Activated T-helper 1 cell treated with anti-CD3 and anti-CD28 coated beads, Interleukin-12 subunit alpha, Interleukin-12 subunit beta, Interleukin-2, Interleukin-4 antibody, amounts not matched to agents 30 ng/mL and 10 ng/mL and 1 ng/mL, durations not matched to agents 14 hours and 24 hours and 36 hours (primary cell): Measurements from ENCODE around the gene PLK5. TPM values are rescaled to one million over a fixed set of nuclear protein-coding genes. Genes with fewer than 3 reads are reported as not detected.
"Not testable (repeated sequence)": the region's sequence is repeated elsewhere in the genome, so short reads cannot be mapped to it uniquely, and the experiment has no call there.

Experiments
- DNase-seq: peaks from one replicate; pipeline ENCODE4 v3.0.0; 2021; ENCODE audit warnings: low spot score
- H3K27ac Mint-ChIP-seq: one replicate; pipeline ENCODE4 v1.8.0; 2021; ENCODE audit warnings: mild to moderate bottlenecking, mixed read lengths
- H3K27me3 Mint-ChIP-seq: one replicate; pipeline ENCODE4 v1.8.0; 2022; ENCODE audit warnings: mild to moderate bottlenecking, moderate library complexity, mixed read lengths; ENCODE audit not compliant: insufficient read depth
- H3K36me3 Mint-ChIP-seq: one replicate; pipeline ENCODE4 v1.8.0; 2021; ENCODE audit warnings: low read depth, mixed read lengths
- H3K4me1 Mint-ChIP-seq: one replicate; pipeline ENCODE4 v1.8.0; 2021; ENCODE audit warnings: low read depth, mixed read lengths
- H3K4me3 Mint-ChIP-seq: one replicate; pipeline ENCODE4 v1.8.0; 2021; ENCODE audit warnings: mild to moderate bottlenecking, moderate library complexity, mixed read lengths
- H3K9me3 Mint-ChIP-seq: one replicate; pipeline ENCODE4 v1.8.0; 2021; ENCODE audit warnings: mixed read lengths
- intact Hi-C: fragments of 100-400 bp; cut with micrococcal nuclease; formaldehyde crosslinking; loops from one replicate; pipeline ENCODE4 v1.15.1; 2024
- total RNA-seq: library from RNA; stranded (reverse); gene quantifications from 2 replicates; pipeline ENCODE4 v1.2.3, GENCODE V29; 2022

The PLK5 gene
- not detected in 2 replicates for total RNA-seq

DNA sequence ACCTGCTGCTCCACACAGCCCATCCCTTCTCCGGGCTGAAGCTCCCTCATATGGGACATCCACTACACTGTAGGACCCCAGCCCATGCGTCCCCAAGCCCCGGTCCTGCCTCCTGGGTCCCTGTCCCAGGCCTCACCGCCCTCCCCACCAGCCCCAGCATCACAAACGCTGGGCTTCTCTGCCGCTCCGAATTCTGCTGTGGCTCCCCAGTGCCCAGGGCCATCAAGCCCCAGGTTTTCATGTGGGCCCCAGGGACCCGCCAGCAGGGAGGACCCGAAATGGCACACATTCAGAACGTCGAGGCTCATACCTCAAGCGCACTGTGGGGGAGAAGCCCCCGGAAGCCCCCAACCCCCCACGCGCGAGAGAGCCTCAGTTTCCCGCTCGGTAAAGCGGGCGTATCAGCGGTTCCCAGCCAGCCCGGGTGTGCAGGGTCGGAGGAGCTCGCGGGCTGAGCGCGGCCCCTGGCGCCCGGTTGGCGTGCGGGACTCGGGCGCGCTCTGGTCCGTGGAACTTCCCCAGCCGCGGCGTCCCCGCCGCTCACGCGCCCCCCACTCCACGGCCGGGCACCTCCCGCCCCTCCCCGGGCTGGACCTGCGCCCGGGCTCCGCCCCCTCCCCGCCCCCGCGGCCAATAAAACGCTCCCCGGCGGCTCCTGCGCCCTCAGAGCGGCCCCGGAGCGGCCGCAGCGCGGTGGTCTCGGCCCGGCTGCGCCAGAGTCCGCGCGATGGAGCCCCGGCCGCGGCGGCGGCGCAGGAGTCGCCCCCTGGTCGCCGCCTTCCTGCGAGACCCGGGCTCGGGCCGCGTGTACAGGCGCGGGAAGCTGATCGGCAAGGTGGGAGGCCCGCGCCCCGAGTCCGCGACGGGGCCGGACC, at the start of gene PLK5:
TSS of gene PLK5 (plus strand) at position 666 of the 875 bp plus-strand sequence. CDS start 2,920 bp downstream, outside the sequence.
- DNase-seq: no peak
- H3K4me1 Mint-ChIP-seq: no peaks in the 10 kb centered on the region
- intact Hi-C loops: no loop called here

GRCh38 chr19:1474765-1475351, 49.0 kb upstream of the PLK5 start:
- peaks cover 12% of the 10 kb centered on the region for H3K4me1 Mint-ChIP-seq
- no peak overlapping the region for H3K27ac Mint-ChIP-seq
- intact Hi-C loops: no loop called here
- peaks cover 4% of the 10 kb centered on the region for H3K36me3 Mint-ChIP-seq
- DNase-seq: no peak
- H3K9me3 Mint-ChIP-seq: no peaks in the 10 kb centered on the region
- H3K4me3 Mint-ChIP-seq: no peak overlapping the region
- peaks cover 10% of the 10 kb centered on the region for H3K27me3 Mint-ChIP-seq

More for the DNA sequence above, at the start of gene PLK5:
- Mint-ChIP-seq H3K4me3 (no peak within 1 kb of the TSS), H3K27ac (no peak within 1 kb of the TSS), H3K27me3 (peaks cover 16% of the 10 kb centered on the region), H3K9me3 (no peaks in the 10 kb centered on the region), H3K36me3 (no peaks in the 10 kb centered on the region)

DNA sequence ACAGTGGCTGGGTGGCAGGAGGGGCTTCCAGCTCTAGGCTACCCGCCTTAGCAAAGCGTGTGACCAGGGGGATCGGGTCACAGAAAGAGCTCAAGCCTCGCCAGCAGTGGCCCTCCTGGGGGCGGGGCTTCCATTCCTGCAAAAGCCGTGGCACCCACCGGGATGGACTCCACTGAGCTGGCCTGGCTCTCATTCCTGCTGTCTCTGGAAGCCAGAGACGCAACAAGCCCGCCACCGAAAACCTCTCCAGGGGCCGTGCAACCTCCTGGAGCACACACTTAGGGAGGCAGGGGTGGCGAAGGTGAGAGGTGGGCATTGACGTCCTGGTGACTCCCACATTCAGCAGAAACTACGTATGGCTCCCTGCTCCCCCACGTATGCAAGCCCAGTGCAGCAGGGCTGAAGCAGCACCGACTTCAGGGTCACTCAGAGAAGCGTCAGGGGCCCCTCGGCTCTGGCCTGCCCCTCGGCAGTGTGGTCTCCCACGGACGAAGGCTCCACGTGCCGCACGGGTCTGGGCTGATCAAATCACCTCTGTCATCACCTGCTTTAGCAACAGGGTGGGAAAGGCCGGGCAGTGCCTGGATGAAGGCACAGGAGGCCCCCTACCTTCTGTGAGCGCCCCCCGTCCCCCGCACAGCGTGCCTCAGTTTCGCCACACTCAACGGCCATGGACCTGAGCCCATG, 48.0 kb upstream of the PLK5 start:
- H3K36me3 Mint-ChIP-seq: peaks cover 4% of the 10 kb centered on the region
- peaks cover 7% of the 10 kb centered on the region for H3K27me3 Mint-ChIP-seq
- H3K27ac Mint-ChIP-seq: no peak overlapping the region
- no peak for DNase-seq
- intact Hi-C loops: no loop called here
- no peaks in the 10 kb centered on the region for H3K9me3 Mint-ChIP-seq
- H3K4me1 Mint-ChIP-seq: peaks cover 12% of the 10 kb centered on the region
- H3K4me3 Mint-ChIP-seq: no peak overlapping the region

- H3K27me3 Mint-ChIP-seq, DNase-seq, H3K27ac Mint-ChIP-seq, H3K9me3 Mint-ChIP-seq, H3K36me3 Mint-ChIP-seq, intact Hi-C loops: not testable (repeated sequence)
- Mint-ChIP-seq H3K4me3 (peak overlapping the region; percentile 59), H3K4me1 (peaks cover 12% of the 10 kb centered on the region)
Measured at GRCh38 chr19:1477056-1477455, 46.8 kb upstream of the PLK5 start.

DNA sequence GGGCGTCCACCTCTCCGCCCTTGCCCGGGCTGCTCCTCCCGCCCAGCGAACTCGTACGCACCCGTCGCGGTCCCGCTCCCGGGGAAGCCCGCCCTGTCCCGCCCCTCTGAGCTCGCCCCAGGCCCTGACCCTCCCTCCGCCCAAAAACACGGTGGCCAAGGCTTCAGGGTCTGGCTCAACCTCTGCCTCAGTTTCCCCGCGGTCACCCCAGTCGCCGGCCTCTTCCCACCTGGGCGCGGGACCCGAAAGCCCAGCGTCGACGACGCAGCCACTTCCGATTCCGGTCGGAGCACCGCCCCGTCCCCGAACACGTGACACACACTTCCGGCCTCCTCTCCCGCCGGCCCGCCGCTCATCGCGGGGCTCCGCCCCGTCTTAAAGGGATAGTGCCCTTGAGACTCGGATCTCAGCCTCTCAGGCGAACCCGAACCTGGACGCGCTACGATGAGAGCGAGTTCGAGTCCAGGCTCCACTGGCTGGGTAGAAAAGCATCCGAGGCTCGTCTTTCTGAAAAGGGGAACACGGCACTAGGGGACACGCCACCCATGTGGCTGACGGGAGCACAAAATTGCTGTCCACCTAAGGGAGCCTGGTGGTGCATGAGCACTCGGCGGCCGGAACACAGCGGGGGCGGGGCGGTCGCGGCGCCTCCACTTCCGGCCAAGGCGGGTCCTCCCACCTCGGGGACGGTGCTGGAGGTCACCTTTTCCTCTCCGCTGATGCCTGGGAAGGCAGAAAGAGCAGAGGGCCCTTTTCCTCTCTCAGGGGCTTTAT, 44.8 kb upstream of the PLK5 start, which contains the start of gene C19orf25:
TSS of gene C19orf25 (minus strand) at position 282 of the 774 bp plus-strand sequence. CDS start 312 bp downstream, outside the sequence.
- Mint-ChIP-seq H3K27ac (peak within 1 kb of the TSS; percentile 97), H3K4me3 (peak within 1 kb of the TSS; percentile 96)

GRCh38 chr19:1481224-1481892, 42.5 kb upstream of the PLK5 start:
- peaks cover 12% of the 10 kb centered on the region for H3K4me1 Mint-ChIP-seq
- H3K27ac Mint-ChIP-seq: no peak overlapping the region
- H3K4me3 Mint-ChIP-seq: no peak overlapping the region
- DNase-seq: no peak
- H3K36me3 Mint-ChIP-seq: peaks cover 4% of the 10 kb centered on the region
- no peaks in the 10 kb centered on the region for H3K9me3 Mint-ChIP-seq
- intact Hi-C loops: no loop called here
- no peaks in the 10 kb centered on the region for H3K27me3 Mint-ChIP-seq

More for the DNA sequence above, 44.8 kb upstream of the PLK5 start, which contains the start of gene C19orf25:
- intact Hi-C loops: loop anchor here (1.0 to 2.0 kb wide), 6 partner anchors 8 to 96 kb away; partner anchors contain the start of genes ADAMTSL5, NDUFS7, PCSK4 and RPS15
- peaks cover 4% of the 10 kb centered on the region for H3K36me3 Mint-ChIP-seq
- DNase-seq: peak; percentile 92
- peaks cover 12% of the 10 kb centered on the region for H3K4me1 Mint-ChIP-seq
- H3K9me3 Mint-ChIP-seq: no peaks in the 10 kb centered on the region
- H3K27me3 Mint-ChIP-seq: no peaks in the 10 kb centered on the region

GRCh38 chr19:1481893-1482360, 42.0 kb upstream of the PLK5 start:
- no peaks in the 10 kb centered on the region for H3K27me3 Mint-ChIP-seq
- no peak overlapping the region for H3K27ac Mint-ChIP-seq
- H3K9me3 Mint-ChIP-seq: no peaks in the 10 kb centered on the region
- DNase-seq: no peak
- intact Hi-C loops: no loop called here
- H3K4me1 Mint-ChIP-seq: peaks cover 12% of the 10 kb centered on the region
- peaks cover 4% of the 10 kb centered on the region for H3K36me3 Mint-ChIP-seq
- no peak overlapping the region for H3K4me3 Mint-ChIP-seq

- Mint-ChIP-seq H3K4me3 (no peak overlapping the region), H3K27ac (no peak overlapping the region), H3K9me3 (no peaks in the 10 kb centered on the region), H3K4me1 (peaks cover 7% of the 10 kb centered on the region), H3K27me3 (no peaks in the 10 kb centered on the region), H3K36me3 (peaks cover 4% of the 10 kb centered on the region)
- intact Hi-C loops: no loop called here
- DNase-seq: no peak
Measured at GRCh38 chr19:1482361-1483130, 41.3 kb upstream of the PLK5 start.

- no peak for DNase-seq
- no peak overlapping the region for H3K27ac Mint-ChIP-seq
- no peak overlapping the region for H3K4me3 Mint-ChIP-seq
- H3K4me1 Mint-ChIP-seq: peaks cover 6% of the 10 kb centered on the region
- H3K36me3 Mint-ChIP-seq: peaks cover 4% of the 10 kb centered on the region
- no peaks in the 10 kb centered on the region for H3K9me3 Mint-ChIP-seq
- H3K27me3 Mint-ChIP-seq: no peaks in the 10 kb centered on the region
- intact Hi-C loops: no loop called here
Measured at GRCh38 chr19:1483131-1483978, 40.5 kb upstream of the PLK5 start.

DNA sequence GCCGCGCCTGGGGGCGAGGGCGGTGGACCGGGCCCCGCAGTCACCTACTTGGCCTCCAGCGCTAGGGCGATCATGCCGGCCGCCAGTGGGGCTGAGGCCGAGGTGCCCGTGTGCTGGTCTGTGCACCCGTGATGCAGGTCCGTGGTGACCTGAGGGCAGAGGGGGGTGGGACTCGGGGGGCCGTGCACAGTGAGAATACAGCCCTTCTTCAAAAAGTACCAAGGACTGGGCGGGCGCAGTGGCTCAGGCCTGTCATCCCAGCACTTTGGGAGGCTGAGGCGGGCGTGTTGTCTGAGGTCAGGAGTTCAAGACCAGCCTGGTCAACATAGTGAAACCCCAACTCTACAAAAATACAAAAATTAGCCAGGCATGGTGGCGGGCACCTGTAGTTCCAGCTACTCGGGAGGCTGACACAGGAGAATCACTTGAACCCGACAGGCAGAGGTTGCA, 39.9 kb upstream of the PLK5 start:
- DNase-seq: no peak
- intact Hi-C loops: no loop called here
- H3K27me3 Mint-ChIP-seq: no peaks in the 10 kb centered on the region
- peaks cover 3% of the 10 kb centered on the region for H3K36me3 Mint-ChIP-seq
- no peak overlapping the region for H3K27ac Mint-ChIP-seq
- peaks cover 4% of the 10 kb centered on the region for H3K4me1 Mint-ChIP-seq
- no peak overlapping the region for H3K4me3 Mint-ChIP-seq
- no peaks in the 10 kb centered on the region for H3K9me3 Mint-ChIP-seq
